Medulla oblongata (tissue), 1 donor: Measurements from ENCODE around the gene TTC7B.

ENCODE experiments used
- DNase-seq: peaks from one replicate; pipeline ENCODE4 v3.0.0-alpha.2; 2015; ENCODE audit errors: extremely low spot score

The TTC7B gene

DNA sequence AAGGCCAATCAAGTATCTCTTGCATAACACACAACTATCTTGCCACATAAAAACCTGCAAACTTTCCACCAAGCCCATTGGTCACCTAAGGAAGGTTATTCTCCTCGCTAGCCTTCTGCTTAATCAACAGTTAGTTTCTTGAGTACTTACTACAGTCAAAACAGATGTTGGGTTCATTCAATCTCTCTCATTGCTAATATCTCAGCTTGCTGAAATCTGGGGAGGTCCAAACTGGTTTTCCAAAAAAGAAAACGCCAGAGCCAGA is 74.6 kb downstream of the TTC7B start:
- no peak for DNase-seq

- no peak for DNase-seq
Observed at GRCh38 chr14:90740946-90741681, 75.1 kb downstream of the TTC7B start.

- DNase-seq: no peak
Observed at GRCh38 chr14:90740081-90740480, 76.1 kb downstream of the TTC7B start.

DNA sequence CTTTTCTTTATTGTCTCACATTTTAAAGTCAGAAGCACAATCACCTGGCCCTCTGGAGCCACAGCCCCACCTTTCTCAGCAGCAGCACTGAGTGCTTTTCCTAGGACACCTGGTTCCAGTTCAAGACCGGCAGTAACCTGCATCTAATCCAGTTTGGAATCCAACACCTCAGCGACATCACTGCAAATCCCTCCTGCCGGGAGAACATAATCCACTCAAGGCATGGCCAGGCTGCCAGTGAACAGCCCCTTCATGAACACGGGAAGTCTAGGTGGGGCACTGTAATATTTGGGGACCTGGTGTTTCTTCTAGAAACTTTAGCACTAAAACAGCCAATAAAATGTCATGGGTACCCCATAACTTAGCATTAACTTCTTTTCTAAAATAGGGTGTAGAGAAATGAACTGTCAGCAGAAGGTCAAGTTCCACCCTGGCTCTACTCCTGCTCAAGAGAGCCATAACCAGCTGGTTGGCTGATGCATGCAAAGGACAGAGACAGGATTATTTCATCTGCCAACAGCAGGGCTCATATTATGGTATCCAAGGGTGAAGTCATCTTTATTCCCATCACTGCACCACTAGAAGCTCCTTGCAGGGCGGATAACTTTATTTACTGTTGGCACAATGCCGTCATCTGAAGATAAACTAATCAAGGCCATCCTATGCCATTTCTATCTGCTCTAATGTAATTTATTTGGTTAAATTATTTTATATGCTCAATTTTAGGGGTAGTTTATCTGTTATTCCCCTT is 76.7 kb downstream of the TTC7B start:
- DNase-seq: no peak

DNA sequence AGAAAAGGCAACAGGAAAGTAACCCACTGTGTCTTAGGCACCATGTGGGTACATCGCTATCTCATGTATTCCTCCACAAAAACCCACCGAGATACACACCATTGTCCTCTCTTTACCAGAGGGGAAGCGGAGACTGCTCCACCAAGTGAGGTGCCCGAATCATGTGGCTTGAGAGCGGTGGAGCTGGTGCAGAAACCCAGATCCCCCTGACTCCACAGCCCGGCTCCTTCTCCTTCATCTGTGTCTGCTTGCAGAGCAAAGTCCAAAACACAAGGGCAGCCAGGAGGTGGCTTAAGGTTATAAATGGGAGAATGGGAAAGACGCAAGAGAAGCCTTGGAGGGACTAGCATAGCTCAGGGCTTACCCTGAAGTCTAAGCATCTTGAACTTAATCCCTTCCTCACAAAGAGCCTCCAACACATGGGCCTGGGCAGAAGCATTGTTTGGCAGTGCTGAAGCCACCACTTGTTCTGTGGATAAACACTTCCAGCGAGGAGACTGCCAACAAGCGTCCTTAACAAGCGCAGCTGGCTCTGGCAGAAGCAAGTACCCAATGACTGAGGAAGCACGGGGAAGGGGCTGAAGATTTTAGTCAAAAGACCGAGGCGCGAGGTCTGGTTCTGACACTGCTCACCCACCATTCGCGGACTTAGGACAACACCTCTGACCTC is 83.0 kb downstream of the TTC7B start:
- DNase-seq: peak; percentile 88

DNA sequence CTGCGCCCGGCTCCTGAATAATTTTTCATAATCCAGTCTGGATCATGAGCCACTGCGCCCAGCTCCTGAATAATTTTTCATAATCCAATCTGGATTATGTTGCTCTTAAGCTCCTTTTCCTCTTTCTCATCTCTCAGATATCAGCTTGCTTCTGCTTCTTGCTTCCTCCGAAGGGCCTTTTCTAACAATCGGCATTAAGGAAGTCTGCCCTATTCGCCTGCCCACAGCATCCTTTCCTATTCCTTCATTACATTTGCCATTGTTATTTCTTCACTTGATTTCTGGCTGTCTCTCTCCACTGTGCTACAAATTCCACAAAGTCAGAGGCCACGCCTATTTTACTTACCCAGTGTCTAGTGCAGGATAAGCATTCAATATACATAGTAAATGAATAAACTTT is 83.5 kb downstream of the TTC7B start:
- DNase-seq: no peak

DNA sequence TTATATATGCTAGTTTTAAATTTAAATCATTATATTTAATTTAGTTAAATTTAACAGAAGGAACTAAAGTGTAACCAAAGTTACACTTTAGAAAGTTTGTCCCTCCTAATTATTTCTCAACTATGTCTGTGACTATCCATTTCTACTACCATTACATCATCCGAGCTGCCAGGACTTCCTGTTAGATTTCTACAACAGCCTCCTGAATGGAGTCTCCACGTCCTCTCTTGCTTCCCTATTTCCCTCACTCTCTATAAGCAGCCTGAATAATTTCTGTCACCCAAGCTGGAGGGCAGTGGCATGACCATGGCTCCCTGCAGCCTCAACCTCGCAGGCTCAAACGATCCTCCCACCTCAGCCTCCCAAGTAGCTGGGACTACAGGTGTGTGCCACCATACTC is 84.1 kb downstream of the TTC7B start:
- DNase-seq: no peak

- DNase-seq: no peak
Observed at GRCh38 chr14:90731487-90731886, 84.7 kb downstream of the TTC7B start.

- DNase-seq: no peak
Observed at GRCh38 chr14:90730206-90730766, 85.9 kb downstream of the TTC7B start.

DNA sequence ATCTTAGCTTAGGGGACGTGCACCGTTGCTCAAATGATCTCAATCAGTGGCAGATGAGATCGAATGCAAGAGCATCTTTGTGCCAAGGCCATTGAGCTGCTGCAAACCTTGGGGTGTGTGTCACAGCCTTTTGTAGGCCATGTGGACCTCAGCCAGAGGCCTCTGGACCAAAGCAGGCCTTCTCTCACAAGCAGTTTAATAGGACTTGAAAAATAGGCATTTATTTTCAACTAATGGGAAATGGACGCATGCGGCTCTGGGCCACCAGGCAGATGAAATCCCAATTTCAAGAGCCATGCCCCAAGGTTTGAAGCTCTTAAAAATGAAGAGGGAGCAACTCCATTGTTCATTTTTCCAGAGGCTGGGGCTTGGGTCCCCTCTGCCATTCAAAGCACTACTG is 87.3 kb downstream of the TTC7B start:
- peak; percentile 36 for DNase-seq

- DNase-seq: peak; percentile 57
Observed at GRCh38 chr14:90727082-90727481, 89.1 kb downstream of the TTC7B start.

DNA sequence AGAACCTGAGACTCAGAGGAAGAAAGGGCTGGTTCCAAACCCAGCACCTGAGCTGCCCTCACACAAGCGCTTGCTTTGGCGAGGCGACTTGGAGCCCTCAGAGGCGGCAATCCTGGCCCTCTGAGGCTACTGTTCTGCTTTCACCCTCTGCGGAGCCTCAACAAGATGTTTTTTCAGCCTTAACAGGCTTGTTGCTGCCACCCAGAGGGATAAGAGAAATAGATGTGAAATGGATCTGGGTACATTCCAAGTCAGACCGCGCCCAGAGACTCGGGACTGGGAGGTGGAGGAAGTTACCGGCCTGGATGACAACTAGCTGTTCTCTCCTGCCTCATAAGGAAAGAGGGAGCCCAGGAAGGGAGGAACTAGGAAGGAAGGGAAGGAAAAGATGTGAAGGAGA is 89.6 kb downstream of the TTC7B start:
- peak; percentile 86 for DNase-seq

GRCh38 chr14:90724866-90725265 is 91.4 kb downstream of the TTC7B start:
- no peak for DNase-seq

GRCh38 chr14:90722590-90722989 is 93.6 kb downstream of the TTC7B start:
- no peak for DNase-seq

- no peak for DNase-seq
Observed at GRCh38 chr14:90721619-90722305, 94.5 kb downstream of the TTC7B start.

GRCh38 chr14:90720832-90721231 is 95.4 kb downstream of the TTC7B start:
- no peak for DNase-seq

DNA sequence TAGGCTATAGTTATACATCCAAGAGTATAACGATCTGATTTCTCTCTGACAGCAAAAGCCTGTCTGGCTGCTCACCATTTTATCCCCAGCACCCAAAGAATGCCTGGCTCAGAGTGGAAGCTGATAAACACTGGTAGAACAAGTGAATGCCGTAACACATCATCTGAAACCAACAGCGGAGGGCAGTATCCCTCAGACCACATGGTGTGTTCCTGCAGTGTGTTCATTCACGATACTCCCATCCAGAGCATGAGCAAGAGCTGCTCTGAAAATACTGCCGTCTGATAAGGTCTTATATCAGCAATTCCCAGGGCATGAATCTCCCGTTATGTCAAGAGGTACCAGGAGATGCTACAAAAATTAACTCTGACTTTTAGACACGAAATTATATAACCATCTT is 95.9 kb downstream of the TTC7B start:
- DNase-seq: peak; percentile 82

GRCh38 chr14:90717916-90718315 is 98.3 kb downstream of the TTC7B start:
- DNase-seq: no peak

- no peak for DNase-seq
Observed at GRCh38 chr14:90715993-90716392, 100.2 kb downstream of the TTC7B start.

DNA sequence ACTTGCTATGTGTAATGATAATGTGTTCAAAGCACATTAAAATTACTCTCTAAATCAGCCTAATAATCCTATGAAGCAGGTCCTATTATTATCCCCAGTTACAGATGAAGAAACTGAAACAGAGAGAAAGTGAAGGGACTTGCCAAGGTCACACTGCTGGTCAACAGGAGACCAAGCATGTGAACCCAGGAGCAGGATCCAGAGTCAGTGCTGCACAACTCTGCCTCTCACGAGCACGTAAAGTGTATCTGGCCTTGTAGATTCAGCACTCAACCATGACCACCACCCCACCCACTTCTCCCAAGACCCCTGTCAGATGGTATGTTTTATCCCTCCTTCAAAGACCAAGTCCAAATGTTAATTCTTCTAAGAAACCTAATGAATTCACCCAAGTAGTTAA is 100.7 kb downstream of the TTC7B start:
- DNase-seq: no peak

GRCh38 chr14:90714811-90715210 is 101.4 kb downstream of the TTC7B start:
- no peak for DNase-seq

- DNase-seq: no peak
Observed at GRCh38 chr14:90704738-90705392, 111.4 kb downstream of the TTC7B start.
